Bronchial epithelial cell (primary cell): Measurements from ENCODE around the gene KPNA4. TPM values are rescaled to one million over a fixed set of nuclear protein-coding genes. Genes with fewer than 3 reads are reported as not detected.

ENCODE experiments used
- DNase-seq: peaks from one replicate; pipeline ENCODE4 v3.0.0-alpha.2; 2010; ENCODE audit warnings: low read depth
- FAIRE-seq: peaks from 2 replicates; lab custom pipeline; 2011; peaks lifted over from hg19 to GRCh38; lab: Jason Lieb, UNC
- H3K27me3 ChIP-seq: 2 replicates; pipeline ENCODE4 v1.5.1; 2011; ENCODE audit warnings: low read length; ENCODE audit not compliant: control insufficient read depth, insufficient read depth
- H3K36me3 ChIP-seq: 2 replicates; pipeline ENCODE4 v1.5.1; 2011; ENCODE audit warnings: low read length; ENCODE audit not compliant: control insufficient read depth, insufficient read depth
- H3K4me3 ChIP-seq: 2 replicates; pipeline ENCODE4 v1.5.1; 2011; ENCODE audit warnings: mild to moderate bottlenecking, low read depth, low read length, control low read depth
- CTCF ChIP-seq: IDR thresholded peaks from 2 replicates; pipeline ENCODE4 v1.5.1; 2011; ENCODE audit warnings: mild to moderate bottlenecking, moderate library complexity, low read length, control low read depth, inconsistent platforms; ENCODE audit not compliant: insufficient read depth, severe bottlenecking
- total RNA-seq: library from RNA; depleted of rRNA; stranded (reverse); fragments of >200 nt; gene quantifications from 2 replicates; pipeline ENCODE4 v1.2.1, GENCODE V29; 2014

The KPNA4 gene
- total RNA-seq, 1 donor from 2014 or later: 39.5 TPM

GRCh38 chr3:160480931-160481330, 84.4 kb downstream of the KPNA4 start:
- TF ChIP-seq CTCF: no peak
- DNase-seq (no peak), FAIRE-seq (no peak)
- Histone ChIP-seq H3K27me3 (no peaks in the 10 kb centered on the region), H3K4me3 (no peak overlapping the region), H3K36me3 (no peaks in the 10 kb centered on the region)

- DNase-seq: no peak
- Histone ChIP-seq H3K27me3 (no peaks in the 10 kb centered on the region), H3K4me3 (no peak overlapping the region), H3K36me3 (no peaks in the 10 kb centered on the region)
- FAIRE-seq: no peak
- no peak for TF ChIP-seq CTCF
Observed at GRCh38 chr3:160479376-160479775, 86.0 kb downstream of the KPNA4 start.

GRCh38 chr3:160478338-160478737, 87.0 kb downstream of the KPNA4 start:
- Histone ChIP-seq H3K4me3 (no peak overlapping the region), H3K36me3 (no peaks in the 10 kb centered on the region), H3K27me3 (no peaks in the 10 kb centered on the region)
- TF ChIP-seq CTCF: no peak
- DNase-seq (no peak), FAIRE-seq (no peak)

- DNase-seq: no peak
Observed at GRCh38 chr3:160477750-160478149, 87.6 kb downstream of the KPNA4 start.

GRCh38 chr3:160475884-160476283, 89.5 kb downstream of the KPNA4 start:
- no peak for FAIRE-seq
- Histone ChIP-seq H3K4me3 (no peak overlapping the region), H3K27me3 (no peaks in the 10 kb centered on the region), H3K36me3 (no peaks in the 10 kb centered on the region)
- no peak for DNase-seq
- no peak for TF ChIP-seq CTCF

More at GRCh38 chr3:160477750-160478149, 87.6 kb downstream of the KPNA4 start:
- Histone ChIP-seq H3K36me3 (no peaks in the 10 kb centered on the region), H3K27me3 (no peaks in the 10 kb centered on the region), H3K4me3 (no peak overlapping the region)
- no peak for TF ChIP-seq CTCF
- peak; percentile 7 for FAIRE-seq

- no peak for DNase-seq
- no peaks in the 10 kb centered on the region for H3K36me3 ChIP-seq
- H3K4me3 ChIP-seq: no peak overlapping the region
- FAIRE-seq: no peak
- H3K27me3 ChIP-seq: no peaks in the 10 kb centered on the region
- no peak for TF ChIP-seq CTCF
Observed at GRCh38 chr3:160475153-160475552, 90.2 kb downstream of the KPNA4 start.
